ENCODE results near the gene LPCAT3. TPM values are rescaled to one million over a fixed set of nuclear protein-coding genes. Genes with fewer than 3 reads are reported as not detected.
A peak's percentile ranks its signal among the peaks of the same experiment; 100 is the strongest.

Gene LPCAT3
- polyA plus RNA-seq, 1 experiment = 37.6 TPM

DNA sequence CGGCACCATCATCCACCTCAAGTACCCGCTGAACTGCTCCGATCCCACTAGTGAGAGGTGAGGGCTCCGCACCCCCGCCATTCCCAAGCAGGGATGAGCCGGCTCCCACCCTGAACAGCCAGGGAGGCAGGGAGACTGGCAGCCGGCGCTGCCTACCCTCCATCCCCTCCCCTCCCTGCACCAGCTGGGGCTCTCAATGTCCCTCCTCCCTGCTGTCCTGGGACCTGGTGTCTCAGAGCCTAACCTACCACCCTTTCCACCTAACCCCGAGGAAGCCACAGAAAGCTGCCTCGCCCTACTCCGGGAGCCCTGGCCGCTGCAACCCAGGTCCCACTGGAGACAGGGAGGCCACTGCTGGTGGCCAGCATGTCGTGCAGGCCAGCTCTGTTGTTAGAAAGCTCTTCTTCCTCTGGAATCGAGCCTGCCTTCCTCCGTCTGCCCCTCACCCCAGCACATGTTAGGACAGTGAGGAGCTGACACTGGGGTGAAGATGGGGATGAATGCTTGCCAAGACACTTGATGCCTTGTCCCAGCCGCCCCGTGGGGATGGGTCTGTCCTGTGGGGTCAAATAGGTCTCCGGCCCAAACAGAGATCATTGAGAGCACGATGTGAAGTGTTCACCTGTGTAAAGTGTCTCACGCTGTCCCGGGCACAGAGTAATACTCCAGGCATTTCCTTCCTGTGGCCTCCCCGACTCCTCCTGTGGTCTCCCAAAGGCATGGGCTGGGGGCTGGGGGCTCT lies 66.0 kb downstream of the LPCAT3 start:
- no peak overlapping the region for H3K4me3 ChIP-seq (ENCODE audit: low read depth, low read length)
- ChIA-PET POLR2A (no interaction called here), CTCF (interaction anchor here (0.9 kb wide), 1 partner anchor 12 kb away, joined by 3 read pairs; no protein-coding TSS in a partner anchor)
- TF ChIP-seq, protein P1, sequence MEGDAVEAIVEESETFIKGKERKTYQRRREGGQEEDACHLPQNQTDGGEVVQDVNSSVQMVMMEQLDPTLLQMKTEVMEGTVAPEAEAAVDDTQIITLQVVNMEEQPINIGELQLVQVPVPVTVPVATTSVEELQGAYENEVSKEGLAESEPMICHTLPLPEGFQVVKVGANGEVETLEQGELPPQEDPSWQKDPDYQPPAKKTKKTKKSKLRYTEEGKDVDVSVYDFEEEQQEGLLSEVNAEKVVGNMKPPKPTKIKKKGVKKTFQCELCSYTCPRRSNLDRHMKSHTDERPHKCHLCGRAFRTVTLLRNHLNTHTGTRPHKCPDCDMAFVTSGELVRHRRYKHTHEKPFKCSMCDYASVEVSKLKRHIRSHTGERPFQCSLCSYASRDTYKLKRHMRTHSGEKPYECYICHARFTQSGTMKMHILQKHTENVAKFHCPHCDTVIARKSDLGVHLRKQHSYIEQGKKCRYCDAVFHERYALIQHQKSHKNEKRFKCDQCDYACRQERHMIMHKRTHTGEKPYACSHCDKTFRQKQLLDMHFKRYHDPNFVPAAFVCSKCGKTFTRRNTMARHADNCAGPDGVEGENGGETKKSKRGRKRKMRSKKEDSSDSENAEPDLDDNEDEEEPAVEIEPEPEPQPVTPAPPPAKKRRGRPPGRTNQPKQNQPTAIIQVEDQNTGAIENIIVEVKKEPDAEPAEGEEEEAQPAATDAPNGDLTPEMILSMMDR (IDR thresholded peaks at IDR 0.05; ENCODE audit: low read depth, low read length) = no peak
- H3K27me3 ChIP-seq (ENCODE audit: control insufficient read depth, insufficient read depth, low read length) = no peaks in the 10 kb centered on the region
- DNase-seq (ENCODE audit: low read depth, low spot score) = no peak
- H3K9me3 ChIP-seq (ENCODE audit: control insufficient read depth, insufficient read depth, low read length) = no peaks in the 10 kb centered on the region
- no peak overlapping the region for H3K27ac ChIP-seq (ENCODE audit: low read depth, low read length)

DNA sequence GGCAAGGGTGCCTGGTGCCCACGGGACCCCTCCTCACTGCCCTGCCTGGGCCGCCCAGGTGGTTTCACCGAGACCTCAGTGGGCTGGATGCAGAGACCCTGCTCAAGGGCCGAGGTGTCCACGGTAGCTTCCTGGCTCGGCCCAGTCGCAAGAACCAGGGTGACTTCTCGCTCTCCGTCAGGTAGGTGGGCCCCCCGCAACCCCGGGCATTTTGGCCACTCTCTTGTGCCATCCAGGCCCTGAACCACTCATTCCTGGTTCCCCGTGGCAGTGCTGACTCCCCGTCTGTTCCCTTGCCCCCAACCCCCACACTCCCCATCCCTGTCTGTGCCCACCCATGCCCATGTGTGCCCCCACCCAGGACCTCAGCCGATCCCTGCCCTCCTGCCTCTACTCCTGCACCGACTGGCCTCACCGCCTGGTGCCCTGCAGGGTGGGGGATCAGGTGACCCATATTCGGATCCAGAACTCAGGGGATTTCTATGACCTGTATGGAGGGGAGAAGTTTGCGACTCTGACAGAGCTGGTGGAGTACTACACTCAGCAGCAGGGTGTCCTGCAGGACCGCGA lies 66.6 kb downstream of the LPCAT3 start:
- DNase-seq (ENCODE audit: low read depth, low spot score) = no peak
- Histone ChIP-seq H3K9me3 (ENCODE audit: control insufficient read depth, insufficient read depth, low read length) (no peaks in the 10 kb centered on the region), H3K27me3 (ENCODE audit: control insufficient read depth, insufficient read depth, low read length) (no peaks in the 10 kb centered on the region), H3K27ac (ENCODE audit: low read depth, low read length) (no peak overlapping the region), H3K4me3 (ENCODE audit: low read depth, low read length) (no peak overlapping the region)
- TF ChIP-seq, protein P1 (IDR thresholded peaks at IDR 0.05; ENCODE audit: low read depth, low read length) = no peak
- POLR2A ChIA-PET = no interaction called here
- CTCF ChIA-PET = no interaction called here

DNA sequence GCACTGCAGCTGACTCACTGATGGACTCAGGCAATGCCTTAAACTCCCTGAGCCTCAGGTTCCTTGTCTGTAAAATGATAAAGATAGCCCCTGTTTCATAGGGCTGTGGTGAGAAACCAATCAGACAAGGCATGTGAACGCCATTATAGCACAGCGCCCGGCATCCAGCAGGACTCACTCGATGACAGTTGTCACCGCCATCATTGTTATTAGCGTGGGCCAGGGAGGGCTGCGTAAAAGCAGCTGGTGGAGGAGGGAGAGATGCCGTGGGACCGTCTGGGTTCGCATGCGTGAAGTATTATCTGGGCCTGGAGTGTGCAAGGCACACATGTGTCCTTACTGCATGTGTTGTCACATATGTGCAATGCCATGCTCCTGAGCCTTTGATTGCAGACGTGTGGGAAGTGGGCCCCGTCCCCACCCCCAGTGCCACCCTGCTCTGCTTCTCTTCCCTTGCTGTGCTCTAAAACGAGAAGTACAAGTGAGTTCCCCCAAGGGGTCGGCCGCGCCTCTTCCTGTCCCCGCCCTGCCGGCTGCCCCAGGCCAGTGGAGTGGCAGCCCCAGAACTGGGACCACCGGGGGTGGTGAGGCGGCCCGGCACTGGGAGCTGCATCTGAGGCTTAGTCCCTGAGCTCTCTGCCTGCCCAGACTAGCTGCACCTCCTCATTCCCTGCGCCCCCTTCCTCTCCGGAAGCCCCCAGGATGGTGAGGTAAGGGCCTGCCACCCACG lies 67.3 kb downstream of the LPCAT3 start, which contains the start of gene PTPN6:
TSS of gene PTPN6 (plus strand) at position 546 of the 730 bp plus-strand sequence. CDS start at position 703, 157 bp downstream.
- CTCF ChIA-PET = no interaction called here
- Histone ChIP-seq H3K4me3 (ENCODE audit: low read depth, low read length) (no peak within 1 kb of the TSS), H3K9me3 (ENCODE audit: control insufficient read depth, insufficient read depth, low read length) (no peaks in the 10 kb centered on the region; the same call in 1 of the 2 replicates), H3K27me3 (ENCODE audit: control insufficient read depth, insufficient read depth, low read length) (no peaks in the 10 kb centered on the region), H3K27ac (ENCODE audit: low read depth, low read length) (no peak within 1 kb of the TSS)
- TF ChIP-seq, protein P1 (IDR thresholded peaks at IDR 0.05; ENCODE audit: low read depth, low read length) = no peak
- POLR2A ChIA-PET = no interaction called here
- DNase-seq (ENCODE audit: low read depth, low spot score) = no peak

DNA sequence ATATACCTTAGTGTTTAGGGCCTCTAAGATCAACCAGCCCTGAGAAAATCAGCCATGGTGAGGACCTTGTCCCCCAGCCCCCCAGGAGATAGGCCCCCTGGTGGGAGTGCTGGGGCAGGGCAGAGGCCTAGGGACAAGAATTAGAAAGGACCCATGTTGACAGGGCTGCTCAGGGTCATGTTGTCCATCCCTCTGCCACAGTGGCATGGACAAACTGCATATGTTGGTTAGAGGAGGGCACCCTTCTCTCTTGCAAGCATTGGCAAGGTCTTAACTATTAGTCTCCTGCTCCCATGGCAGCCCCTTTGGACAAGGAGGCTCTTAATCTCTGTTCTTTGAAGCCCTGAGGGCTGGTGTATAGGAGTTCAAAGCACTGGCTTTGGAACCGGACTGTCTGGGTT lies 67.9 kb downstream of the LPCAT3 start:
- Histone ChIP-seq H3K27ac (ENCODE audit: low read depth, low read length) (no peak overlapping the region), H3K9me3 (ENCODE audit: control insufficient read depth, insufficient read depth, low read length) (no peaks in the 10 kb centered on the region; the same call in 1 of the 2 replicates), H3K27me3 (ENCODE audit: control insufficient read depth, insufficient read depth, low read length) (no peaks in the 10 kb centered on the region), H3K4me3 (ENCODE audit: low read depth, low read length) (no peak overlapping the region)
- CTCF ChIA-PET = interaction anchor here (1.4 kb wide), 1 partner anchor 81 kb away, joined by 4 read pairs; no protein-coding TSS in a partner anchor
- TF ChIP-seq, protein P1 (IDR thresholded peaks at IDR 0.05; ENCODE audit: low read depth, low read length) = peak; percentile 35
- DNase-seq (ENCODE audit: low read depth, low spot score) = no peak
- POLR2A ChIA-PET = no interaction called here

Data from AG04450 (cell line).